H9 (cell line): ENCODE results near the gene ARMC9. TPM values are rescaled to one million over a fixed set of nuclear protein-coding genes. Genes with fewer than 3 reads are reported as not detected.

Source experiments
- DNase-seq: peaks from one replicate; pipeline ENCODE4 v3.0.0-alpha.2; 2017
- H2AFZ ChIP-seq: one replicate; pipeline ENCODE4 v1.6.1; 2013; ENCODE audit warnings: mild to moderate bottlenecking, low read length, control low read depth, moderate library complexity
- H2AK5ac ChIP-seq: 2 replicates; pipeline ENCODE4 v1.6.1; 2013; ENCODE audit warnings: low read length, control low read depth, mixed read lengths; ENCODE audit not compliant: insufficient read length
- H2BK120ac ChIP-seq: one replicate; pipeline ENCODE4 v1.6.1; 2013; ENCODE audit warnings: low read depth, mild to moderate bottlenecking, low read length, control low read depth, inconsistent platforms; ENCODE audit not compliant: poor library complexity, severe bottlenecking
- H2BK12ac ChIP-seq: 2 replicates; pipeline ENCODE4 v1.6.1; 2013; ENCODE audit warnings: low read length, control low read depth, mixed read lengths, low read depth; ENCODE audit not compliant: insufficient read length
- H2BK15ac ChIP-seq: 2 replicates; pipeline ENCODE4 v1.6.1; 2013; ENCODE audit warnings: low read depth, low read length, control low read depth
- H2BK20ac ChIP-seq: one replicate; pipeline ENCODE4 v1.6.1; 2013; ENCODE audit warnings: low read depth, mild to moderate bottlenecking, low read length, control low read depth, inconsistent platforms; ENCODE audit not compliant: poor library complexity, severe bottlenecking
- H2BK5ac ChIP-seq: 2 replicates; pipeline ENCODE4 v1.6.1; 2013; ENCODE audit warnings: low read length, control low read depth, mixed read lengths; ENCODE audit not compliant: insufficient read length
- H3K14ac ChIP-seq: 2 replicates; pipeline ENCODE4 v1.6.1; 2013; ENCODE audit warnings: low read length, control low read depth; ENCODE audit not compliant: insufficient read depth
- H3K18ac ChIP-seq: 2 replicates; pipeline ENCODE4 v1.6.1; 2013; ENCODE audit warnings: low read depth, mild to moderate bottlenecking, mixed read lengths, low read length, control low read depth; ENCODE audit not compliant: insufficient read length
- H3K23ac ChIP-seq: 2 replicates; pipeline ENCODE4 v1.6.1; 2013; ENCODE audit warnings: low read length, control low read depth, mixed read lengths, low read depth; ENCODE audit not compliant: insufficient read length
- H3K23me2 ChIP-seq: 2 replicates; pipeline ENCODE4 v1.6.1; 2013; ENCODE audit warnings: low read depth, mild to moderate bottlenecking, mixed read lengths, low read length, control low read depth; ENCODE audit not compliant: insufficient read length, poor library complexity, severe bottlenecking
- H3K27ac ChIP-seq: 2 replicates; pipeline ENCODE4 v1.5.1; 2013; ENCODE audit warnings: low read length, control low read depth, mixed read lengths, low read depth; ENCODE audit not compliant: insufficient read length
- H3K27me3 ChIP-seq: 2 replicates; pipeline ENCODE4 v1.6.1; 2013; ENCODE audit warnings: low read length, control low read depth, inconsistent platforms; ENCODE audit not compliant: insufficient read depth
- H3K4ac ChIP-seq: 2 replicates; pipeline ENCODE4 v1.6.1; 2013; ENCODE audit warnings: low read depth, mild to moderate bottlenecking, control low read depth, inconsistent platforms, low read length, moderate library complexity
- H3K4me1 ChIP-seq: 2 replicates; pipeline ENCODE4 v1.6.1; 2013; ENCODE audit warnings: low read length, control low read depth, inconsistent platforms; ENCODE audit not compliant: insufficient read depth
- H3K4me2 ChIP-seq: 2 replicates; pipeline ENCODE4 v1.6.1; 2013; ENCODE audit warnings: low read length, control low read depth, mixed read lengths; ENCODE audit not compliant: insufficient read length, insufficient read depth
- H3K56ac ChIP-seq: 2 replicates; pipeline ENCODE4 v1.6.1; 2013; ENCODE audit warnings: low read depth, mild to moderate bottlenecking, mixed read lengths, low read length, control low read depth; ENCODE audit not compliant: insufficient read length
- H3K79me1 ChIP-seq: 2 replicates; pipeline ENCODE4 v1.6.1; 2013; ENCODE audit warnings: low read depth, mild to moderate bottlenecking, moderate library complexity, low read length, control low read depth, inconsistent platforms; ENCODE audit not compliant: insufficient read depth, poor library complexity, severe bottlenecking
- H3K79me2 ChIP-seq: 2 replicates; pipeline ENCODE4 v1.6.1; 2013; ENCODE audit warnings: low read length, control low read depth, inconsistent platforms; ENCODE audit not compliant: insufficient read depth
- H3K9ac ChIP-seq: 2 replicates; pipeline ENCODE4 v1.6.1; 2013; ENCODE audit warnings: low read length, control low read depth, mixed read lengths; ENCODE audit not compliant: insufficient read length; ENCODE audit errors: extremely low read depth
- H3K9me3 ChIP-seq: one replicate; pipeline ENCODE4 v1.6.1; 2013; ENCODE audit warnings: low read depth, low read length, inconsistent platforms; ENCODE audit not compliant: control insufficient read depth
- H3T11ph ChIP-seq: one replicate; pipeline ENCODE4 v1.6.1; 2013; ENCODE audit warnings: mild to moderate bottlenecking, low read length, control low read depth, inconsistent platforms
- H4K20me1 ChIP-seq: one replicate; pipeline ENCODE4 v1.6.1; 2013; ENCODE audit not compliant: control insufficient read depth, insufficient read length, insufficient read depth
- H4K5ac ChIP-seq: 2 replicates; pipeline ENCODE4 v1.6.1; 2013; ENCODE audit warnings: low read depth, mild to moderate bottlenecking, mixed read lengths, low read length, control low read depth; ENCODE audit not compliant: insufficient read length
- H4K8ac ChIP-seq: replicated peaks from 2 replicates; pipeline ENCODE4 v1.6.1; 2013; ENCODE audit warnings: low read length, control low read depth, mixed read lengths, low read depth; ENCODE audit not compliant: insufficient read length
- H4K91ac ChIP-seq: 2 replicates; pipeline ENCODE4 v1.6.1; 2013; ENCODE audit warnings: low read depth, mild to moderate bottlenecking, moderate library complexity, mixed read lengths, low read length, control low read depth; ENCODE audit not compliant: insufficient read length
- H3K27ac Mint-ChIP-seq, 3 experiments: 2 replicates in 2 of 3; 3 replicates in 1 of 3; pipeline ENCODE4 v1.8.0; 2020 to 2021; ENCODE audit warnings: mixed read lengths in 3 of 3, mild to moderate bottlenecking in 1 of 3, moderate library complexity in 1 of 3
- H3K27me3 Mint-ChIP-seq: 2 replicates; pipeline ENCODE4 v1.8.0; 2021; ENCODE audit warnings: low read depth, mild to moderate bottlenecking, moderate library complexity, mixed read lengths
- H3K36me3 Mint-ChIP-seq, 3 experiments: 2 replicates in 2 of 3; 3 replicates in 1 of 3; pipeline ENCODE4 v1.8.0; 2020 to 2021; ENCODE audit warnings: low read depth in 3 of 3, mixed read lengths in 3 of 3; ENCODE audit not compliant: insufficient read depth in 1 of 3
- H3K4me1 Mint-ChIP-seq, 2 experiments: 2 replicates each; pipeline ENCODE4 v1.8.0; 2020; ENCODE audit warnings: mixed read lengths in 2 of 2
- H3K4me3 Mint-ChIP-seq, 2 experiments: 2 replicates in 1 of 2; 3 replicates in 1 of 2; pipeline ENCODE4 v1.8.0; 2020 to 2021; ENCODE audit warnings: mild to moderate bottlenecking in 2 of 2, mixed read lengths in 2 of 2, moderate library complexity in 1 of 2
- H3K9me3 Mint-ChIP-seq, 2 experiments: 2 replicates in 1 of 2; 3 replicates in 1 of 2; pipeline ENCODE4 v1.8.0; 2020; ENCODE audit warnings: mild to moderate bottlenecking in 2 of 2, mixed read lengths in 2 of 2, moderate library complexity in 1 of 2
- WGBS: extraction: QIAGEN DNeasy Blood & Tissue Kit; methylation state at CpG from one replicate; pipeline ENCODE4 v1.1.7; 2013; ENCODE audit warnings: missing lambda C conversion rate, low lambda C conversion rate, mixed read lengths; ENCODE audit not compliant: insufficient read length; ENCODE audit errors: extremely low coverage; 5-methylcytosine and 5-hydroxymethylcytosine counted together
- total RNA-seq: library from RNA; stranded (reverse); gene quantifications from 2 replicates; pipeline ENCODE4 v1.2.1, GENCODE V29; 2021
- TF ChIP-seq, protein P1 (sequence below): fragments of 200-600 bp; sonication (generic); conservative IDR thresholded peaks from 3 replicates; pipeline ENCODE4 v1.8.0; 2021; ENCODE audit warnings: antibody characterized with exemption, mild to moderate bottlenecking

Gene ARMC9
- total RNA-seq, 1 experiment from 2014 or later, result 37.6 TPM

DNA sequence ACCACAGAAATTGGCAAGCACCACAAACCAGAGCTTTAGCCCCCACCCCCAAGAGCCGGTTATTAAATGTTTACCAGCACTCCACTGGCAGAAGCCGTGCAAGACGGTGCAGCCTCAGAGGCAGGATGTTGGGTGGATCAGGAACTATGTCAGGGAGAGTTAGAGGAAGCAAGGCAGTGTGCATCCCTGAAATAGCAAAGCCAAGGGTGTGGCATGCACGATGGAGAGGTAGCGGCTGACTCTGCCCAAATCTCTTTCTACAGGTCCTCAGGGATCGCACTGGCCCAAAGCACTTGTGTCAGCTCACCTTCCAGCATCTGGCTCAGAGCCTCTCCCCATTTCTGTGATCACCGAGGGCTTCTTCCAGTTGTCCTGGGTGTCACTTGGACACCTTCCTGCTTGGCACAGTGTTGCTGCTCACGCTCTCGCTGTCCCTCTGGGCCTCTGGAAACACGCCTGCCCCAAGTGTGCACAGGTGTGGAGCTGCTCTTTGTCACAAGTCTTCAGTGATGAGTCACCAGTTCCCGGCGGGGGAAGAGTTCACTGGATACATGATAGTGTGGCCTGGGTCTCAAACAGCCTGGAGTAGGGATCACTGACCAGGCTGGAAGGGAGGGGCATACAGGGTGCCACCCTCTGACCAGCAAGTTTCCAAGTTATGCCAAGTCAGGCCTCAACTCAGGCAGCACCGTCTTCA is 179.7 kb downstream of the ARMC9 start:
- H3K23me2 ChIP-seq, result peaks cover 4% of the 10 kb centered on the region
- H2BK15ac ChIP-seq, result no peak overlapping the region
- H3K4me1 ChIP-seq, result peaks cover 12% of the 10 kb centered on the region; the same call in 1 of the 2 replicates
- WGBS, result no CpG with 5 or more reads among the region's 13 CpGs
- H3K56ac ChIP-seq, result no peak overlapping the region
- no peak overlapping the region for H2AFZ ChIP-seq
- Mint-ChIP-seq H3K4me3 (no peak overlapping the region), H3K36me3 (peaks cover 0 to 5% (median 4%) of the 10 kb centered on the region in 3 experiments; a peak in 5 of 7 replicates), H3K27me3 (no peaks in the 10 kb centered on the region; the same call in 1 of the 2 replicates), H3K4me1 (peaks cover 39 to 41% of the 10 kb centered on the region in 2 experiments), H3K27ac (peak overlapping the region in 2 of 3 experiments; percentile 74 to 92; a peak in 4 of 7 replicates), H3K9me3 (peaks cover 3 to 5% of the 10 kb centered on the region in 2 experiments; a peak in 3 of 5 replicates)
- peak; percentile 53 for DNase-seq
- no peak overlapping the region for H3K4ac ChIP-seq
- H3K4me2 ChIP-seq, result no peak overlapping the region
- H2BK5ac ChIP-seq, result no peak overlapping the region
- H3K79me2 ChIP-seq, result no peaks in the 10 kb centered on the region
- TF ChIP-seq, protein P1, sequence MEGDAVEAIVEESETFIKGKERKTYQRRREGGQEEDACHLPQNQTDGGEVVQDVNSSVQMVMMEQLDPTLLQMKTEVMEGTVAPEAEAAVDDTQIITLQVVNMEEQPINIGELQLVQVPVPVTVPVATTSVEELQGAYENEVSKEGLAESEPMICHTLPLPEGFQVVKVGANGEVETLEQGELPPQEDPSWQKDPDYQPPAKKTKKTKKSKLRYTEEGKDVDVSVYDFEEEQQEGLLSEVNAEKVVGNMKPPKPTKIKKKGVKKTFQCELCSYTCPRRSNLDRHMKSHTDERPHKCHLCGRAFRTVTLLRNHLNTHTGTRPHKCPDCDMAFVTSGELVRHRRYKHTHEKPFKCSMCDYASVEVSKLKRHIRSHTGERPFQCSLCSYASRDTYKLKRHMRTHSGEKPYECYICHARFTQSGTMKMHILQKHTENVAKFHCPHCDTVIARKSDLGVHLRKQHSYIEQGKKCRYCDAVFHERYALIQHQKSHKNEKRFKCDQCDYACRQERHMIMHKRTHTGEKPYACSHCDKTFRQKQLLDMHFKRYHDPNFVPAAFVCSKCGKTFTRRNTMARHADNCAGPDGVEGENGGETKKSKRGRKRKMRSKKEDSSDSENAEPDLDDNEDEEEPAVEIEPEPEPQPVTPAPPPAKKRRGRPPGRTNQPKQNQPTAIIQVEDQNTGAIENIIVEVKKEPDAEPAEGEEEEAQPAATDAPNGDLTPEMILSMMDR, result no peak
- no peak overlapping the region for H3T11ph ChIP-seq
- no peaks in the 10 kb centered on the region for H3K9me3 ChIP-seq
- no peak overlapping the region for H4K8ac ChIP-seq
- H2BK20ac ChIP-seq, result no peak overlapping the region
- no peaks in the 10 kb centered on the region for H3K27me3 ChIP-seq
- H3K9ac ChIP-seq, result no peak overlapping the region
- H2AK5ac ChIP-seq, result no peak overlapping the region
- H2BK120ac ChIP-seq, result no peak overlapping the region
- H3K18ac ChIP-seq, result no peak overlapping the region
- H4K91ac ChIP-seq, result no peak overlapping the region
- H3K23ac ChIP-seq, result no peak overlapping the region
- no peak overlapping the region for H3K27ac ChIP-seq
- no peaks in the 10 kb centered on the region for H4K20me1 ChIP-seq
- no peak overlapping the region for H2BK12ac ChIP-seq
- H4K5ac ChIP-seq, result no peak overlapping the region
- H3K79me1 ChIP-seq, result no peaks in the 10 kb centered on the region
- H3K14ac ChIP-seq, result no peak overlapping the region
